Heart left ventricle (tissue), 13 donors: ENCODE measurements around the gene GPRC5D.

ENCODE experiments used
- POLR2A ChIP-seq, 2 donors: fragments of 450-650 bp; IDR thresholded peaks; one replicate each; pipeline ENCODE4 v1.6.1; 2017; ENCODE audit warnings: antibody characterized with exemption in 2 of 2, mild to moderate bottlenecking in 2 of 2, moderate library complexity in 2 of 2
- TF ChIP-seq, protein P1 (sequence below), 12 donors: fragments of 200-600 bp; sonication (generic) in 4 of 12; IDR thresholded peaks; one replicate each; pipeline versions ENCODE4 v1.5.0 to v1.8.0; 2018 to 2022; ENCODE audit warnings: antibody characterized with exemption in 12 of 12, mild to moderate bottlenecking in 5 of 12
- donor health status: ischemic (EF 13 %, LVEDD 7.1; RV severe dilation, severe dysfunction).
- donor health status: DM: no; HTN: yes; CAD: no.
- donor health status: DM: no; HTN: no; CAD: no.
- donor health status: ischemic (EF 25% LVEDD 6.9; RV normal size, moderate dysfunction).
- donor health status: ischemic (EF 25% LVEDD 5.7; RV mildly dilated, moderate dysfunction).
- donor health status: ischemic (EF 35%, LVEDD 5.7; RV mildly dilated, moderate dysfunction).
- donor health status: nonischemic (EF 11% LVEDD 7.7; RV severe dilation, severe dysfunction).
- donor health status: DM: yes; HTN: yes; CAD: no.
- donor health status: PGD.
- donor health status: ischemic (EF 29% LVEDD 5.4; RV normal size, mild dysfunction).
- donor health status: nonischemic (EF 23%, LVEDD 6.1; RV moderate dilation, normal function).

GRCh38 chr12:12898136-12898717 lies 53.7 kb downstream of the GPRC5D start:
- no peak for TF ChIP-seq POLR2A (IDR thresholded peaks at IDR 0.05)
- TF ChIP-seq, protein P1, sequence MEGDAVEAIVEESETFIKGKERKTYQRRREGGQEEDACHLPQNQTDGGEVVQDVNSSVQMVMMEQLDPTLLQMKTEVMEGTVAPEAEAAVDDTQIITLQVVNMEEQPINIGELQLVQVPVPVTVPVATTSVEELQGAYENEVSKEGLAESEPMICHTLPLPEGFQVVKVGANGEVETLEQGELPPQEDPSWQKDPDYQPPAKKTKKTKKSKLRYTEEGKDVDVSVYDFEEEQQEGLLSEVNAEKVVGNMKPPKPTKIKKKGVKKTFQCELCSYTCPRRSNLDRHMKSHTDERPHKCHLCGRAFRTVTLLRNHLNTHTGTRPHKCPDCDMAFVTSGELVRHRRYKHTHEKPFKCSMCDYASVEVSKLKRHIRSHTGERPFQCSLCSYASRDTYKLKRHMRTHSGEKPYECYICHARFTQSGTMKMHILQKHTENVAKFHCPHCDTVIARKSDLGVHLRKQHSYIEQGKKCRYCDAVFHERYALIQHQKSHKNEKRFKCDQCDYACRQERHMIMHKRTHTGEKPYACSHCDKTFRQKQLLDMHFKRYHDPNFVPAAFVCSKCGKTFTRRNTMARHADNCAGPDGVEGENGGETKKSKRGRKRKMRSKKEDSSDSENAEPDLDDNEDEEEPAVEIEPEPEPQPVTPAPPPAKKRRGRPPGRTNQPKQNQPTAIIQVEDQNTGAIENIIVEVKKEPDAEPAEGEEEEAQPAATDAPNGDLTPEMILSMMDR (IDR thresholded peaks at IDR 0.05): no peak
